IMR-90 (cell line): ENCODE measurements around the gene DMD. TPM values are rescaled to one million over a fixed set of nuclear protein-coding genes. Genes with fewer than 3 reads are reported as not detected.

Experiments
- ATAC-seq: fragments of 200-7000 bp; cut with Tn5 transposase; 2 replicates; pipeline ENCODE4 v1.9.1; 2020; ENCODE audit warnings: low read depth, mild to moderate bottlenecking, moderate library complexity
- BruUV-seq: library from RNA; stranded (reverse); fragments of 400-500 nt; replicated peaks from 2 replicates; lab custom pipeline; 2021; lab: Mats Ljungman, UMichigan
- CTCF ChIA-PET: fragments of 300-600 bp; formaldehyde crosslinking; extraction: SDS; loops from one replicate; lab custom pipeline; 2021; ENCODE audit warnings: antibody characterized with exemption; lab: Yijun Ruan, JAX
- POLR2A ChIA-PET: fragments of 300-600 bp; sonication (Branson Sonifier 250); formaldehyde crosslinking; loops from one replicate; lab custom pipeline; 2022; ENCODE audit warnings: antibody characterized with exemption; ENCODE audit not compliant: unreplicated experiment; lab: Charles Lee
- DNase-seq: peaks from one replicate; pipeline ENCODE4 v3.0.0; 2013
- H2AFZ ChIP-seq: replicated peaks from 2 replicates; pipeline ENCODE3; 2013; ENCODE audit warnings: low read length, mild to moderate bottlenecking; ENCODE audit not compliant: poor library complexity
- H2AK5ac ChIP-seq: 2 replicates; pipeline ENCODE4 v1.6.1; 2013; ENCODE audit warnings: low read depth, low read length, inconsistent platforms
- H2AK9ac ChIP-seq: replicated peaks from 2 replicates; pipeline ENCODE3; 2013; ENCODE audit warnings: mild to moderate bottlenecking, low read depth, low read length, moderate library complexity; ENCODE audit not compliant: poor library complexity
- H2BK120ac ChIP-seq: 2 replicates; pipeline ENCODE4 v1.6.1; 2013; ENCODE audit warnings: low read depth, low read length, inconsistent platforms
- H2BK15ac ChIP-seq: 3 replicates; pipeline ENCODE4 v1.6.1; 2013; ENCODE audit warnings: low read depth, low read length, inconsistent platforms
- H2BK20ac ChIP-seq: 2 replicates; pipeline ENCODE4 v1.6.1; 2013; ENCODE audit warnings: low read depth, mild to moderate bottlenecking, inconsistent platforms, low read length, moderate library complexity
- H2BK5ac ChIP-seq: 2 replicates; pipeline ENCODE4 v1.6.1; 2013; ENCODE audit warnings: mild to moderate bottlenecking, low read depth, low read length, inconsistent platforms; ENCODE audit not compliant: poor library complexity, severe bottlenecking
- H3K14ac ChIP-seq: replicated peaks from 2 replicates; pipeline ENCODE4 v1.6.1; 2013; ENCODE audit warnings: low read depth, low read length, inconsistent platforms
- H3K18ac ChIP-seq: 2 replicates; pipeline ENCODE4 v1.6.1; 2013; ENCODE audit warnings: low read depth, low read length, control low read depth
- H3K23ac ChIP-seq: 2 replicates; pipeline ENCODE4 v1.6.1; 2013; ENCODE audit warnings: low read depth, low read length, inconsistent platforms
- H3K27ac ChIP-seq: 2 replicates; pipeline ENCODE4 v1.5.1; 2013; ENCODE audit warnings: mild to moderate bottlenecking, control low read depth, low read length; ENCODE audit not compliant: insufficient read depth
- H3K27me3 ChIP-seq: 2 replicates; pipeline ENCODE4 v1.6.1; 2013; ENCODE audit warnings: low read length; ENCODE audit not compliant: control insufficient read depth, insufficient read depth
- H3K36me3 ChIP-seq: 2 replicates; pipeline ENCODE4 v1.6.1; 2013; ENCODE audit warnings: low read length, mixed read lengths; ENCODE audit not compliant: control insufficient read depth, insufficient read depth
- H3K4ac ChIP-seq: 2 replicates; pipeline ENCODE4 v1.6.1; 2013; ENCODE audit warnings: low read depth, low read length, inconsistent platforms
- H3K4me1 ChIP-seq: 2 replicates; pipeline ENCODE4 v1.6.1; 2013; ENCODE audit warnings: low read length, mixed read lengths; ENCODE audit not compliant: control insufficient read depth, insufficient read depth
- H3K4me2 ChIP-seq: 2 replicates; pipeline ENCODE4 v1.6.1; 2013; ENCODE audit warnings: low read depth, mild to moderate bottlenecking, control low read depth, low read length, moderate library complexity
- H3K4me3 ChIP-seq: 2 replicates; pipeline ENCODE4 v1.5.1; 2013; ENCODE audit warnings: low read depth, mild to moderate bottlenecking, control low read depth, low read length, moderate library complexity; ENCODE audit not compliant: insufficient read depth
- H3K56ac ChIP-seq: 2 replicates; pipeline ENCODE4 v1.6.1; 2013; ENCODE audit warnings: low read length, inconsistent platforms; ENCODE audit not compliant: insufficient read depth; ENCODE audit errors: extremely low read depth
- H3K79me1 ChIP-seq, 2 experiments: 2 replicates each; pipeline ENCODE4 v1.6.1; 2013; ENCODE audit warnings: low read length in 2 of 2, inconsistent platforms in 1 of 2, low read depth in 1 of 2
- H3K9ac ChIP-seq: 2 replicates; pipeline ENCODE4 v1.6.1; 2013; ENCODE audit warnings: low read depth, low read length, control low read depth
- H3K9me1 ChIP-seq: 2 replicates; pipeline ENCODE4 v1.6.1; 2013; ENCODE audit warnings: low read length, inconsistent platforms; ENCODE audit not compliant: insufficient read depth
- H3K9me3 ChIP-seq: 2 replicates; pipeline ENCODE4 v1.6.1; 2013; ENCODE audit warnings: low read length; ENCODE audit not compliant: control insufficient read depth, insufficient read depth
- H4K20me1 ChIP-seq: 2 replicates; pipeline ENCODE4 v1.6.1; 2013; ENCODE audit warnings: low read length, inconsistent platforms; ENCODE audit not compliant: insufficient read depth
- H4K5ac ChIP-seq: 2 replicates; pipeline ENCODE4 v1.6.1; 2013; ENCODE audit warnings: mild to moderate bottlenecking, low read depth, low read length, control low read depth
- H4K8ac ChIP-seq, 2 experiments: 2 replicates each; pipeline ENCODE4 v1.6.1; 2013; ENCODE audit warnings: low read depth in 2 of 2, low read length in 2 of 2, control low read depth in 1 of 2, inconsistent platforms in 1 of 2
- H4K91ac ChIP-seq: 2 replicates; pipeline ENCODE4 v1.6.1; 2013; ENCODE audit warnings: low read depth, low read length, inconsistent platforms; ENCODE audit not compliant: insufficient read depth
- BHLHE40 ChIP-seq: fragments of 150-350 bp; IDR thresholded peaks from 2 replicates; pipeline ENCODE4 v1.6.1; 2016; ENCODE audit warnings: mild to moderate bottlenecking, low read depth, low read length
- CEBPB ChIP-seq: IDR thresholded peaks from 2 replicates; pipeline ENCODE4 v1.6.1; 2012; ENCODE audit warnings: low read depth, low read length, improper control_type of control experiment
- CHD1 ChIP-seq: IDR thresholded peaks from 2 replicates; pipeline ENCODE4 v1.6.1; 2012; ENCODE audit warnings: low read depth, low read length, improper control_type of control experiment
- FOS ChIP-seq: fragments of 150-350 bp; IDR thresholded peaks from 2 replicates; pipeline ENCODE4 v1.6.1; 2016; ENCODE audit warnings: low read depth, low read length
- MAFK ChIP-seq: IDR thresholded peaks from 2 replicates; pipeline ENCODE4 v1.6.1; 2012; ENCODE audit warnings: low read depth, low read length, improper control_type of control experiment
- NFE2L2 ChIP-seq: fragments of 150-350 bp; IDR thresholded peaks from 2 replicates; pipeline ENCODE4 v1.6.1; 2016; ENCODE audit warnings: low read depth, mild to moderate bottlenecking, low read length
- POLR2A ChIP-seq: IDR thresholded peaks from 2 replicates; pipeline ENCODE4 v1.6.1; 2012; ENCODE audit warnings: mild to moderate bottlenecking, low read depth, low read length
- RAD21 ChIP-seq: IDR thresholded peaks from 2 replicates; pipeline ENCODE4 v1.6.1; 2012; ENCODE audit warnings: low read length, improper control_type of control experiment
- RFX5 ChIP-seq: IDR thresholded peaks from 2 replicates; pipeline ENCODE4 v1.8.0; 2012; ENCODE audit warnings: low read depth, mild to moderate bottlenecking, low read length, moderate library complexity
- SMC3 ChIP-seq: fragments of 150-350 bp; IDR thresholded peaks from 2 replicates; pipeline ENCODE4 v1.6.1; 2016; ENCODE audit warnings: low read depth, mild to moderate bottlenecking, antibody characterized with exemption, low read length, moderate library complexity
- WGBS, 2 experiments: methylation state at CpG; one replicate each; pipeline versions ENCODE4 v1.1.5 to v1.1.7; 2013; ENCODE audit warnings: missing lambda C conversion rate in 2 of 2; ENCODE audit not compliant: insufficient read length in 1 of 2; ENCODE audit errors: extremely low coverage in 2 of 2; 5-methylcytosine and 5-hydroxymethylcytosine counted together
- dilution Hi-C: fragments of 300-500 bp; cut with HindIII; formaldehyde crosslinking; loops from one replicate; pipeline ENCODE4 v1.14.3; 2018; ENCODE audit warnings: low sequenced_read_pairs; ENCODE audit not compliant: unreplicated experiment
- in situ Hi-C: fragments of 300-500 bp; cut with MboI; formaldehyde crosslinking; loops from 3 replicates; pipeline ENCODE4 v1.14.3; 2019; ENCODE audit warnings: low sequenced_read_pairs, inconsistent platforms, mixed read lengths
- intact Hi-C: fragments of 100-400 bp; cut with micrococcal nuclease; formaldehyde crosslinking; loops from 2 replicates; pipeline ENCODE4 v1.10.0; 2022
- polyA plus RNA-seq, 3 experiments: library from polyadenylated mRNA; depleted of rRNA; stranded (reverse); fragments of >200 nt; gene quantifications; 2 replicates each; pipeline ENCODE4 v1.2.3, GENCODE V29; 2012; ENCODE audit warnings: low replicate concordance in 1 of 3
- total RNA-seq: library from RNA; depleted of rRNA; stranded (reverse); fragments of >200 nt; gene quantifications from 2 replicates; pipeline ENCODE4 v1.2.3, GENCODE V29; 2012
- TF ChIP-seq, protein P1 (sequence below): fragments of 150-350 bp; IDR thresholded peaks from 2 replicates; pipeline ENCODE4 v1.6.1; 2017; ENCODE audit warnings: mild to moderate bottlenecking, antibody characterized with exemption, low read length, low read depth
- TF ChIP-seq, protein P2 (sequence below): conservative IDR thresholded peaks from 2 replicates; pipeline ENCODE4 v1.5.1; 2012; ENCODE audit warnings: mild to moderate bottlenecking, low read depth, low read length, improper control_type of control experiment

Gene DMD
- total and polyA plus RNA-seq, 2 of the 4 experiments (the other 2 are of a cell fraction) = 6.6 to 11.8 TPM

DNA sequence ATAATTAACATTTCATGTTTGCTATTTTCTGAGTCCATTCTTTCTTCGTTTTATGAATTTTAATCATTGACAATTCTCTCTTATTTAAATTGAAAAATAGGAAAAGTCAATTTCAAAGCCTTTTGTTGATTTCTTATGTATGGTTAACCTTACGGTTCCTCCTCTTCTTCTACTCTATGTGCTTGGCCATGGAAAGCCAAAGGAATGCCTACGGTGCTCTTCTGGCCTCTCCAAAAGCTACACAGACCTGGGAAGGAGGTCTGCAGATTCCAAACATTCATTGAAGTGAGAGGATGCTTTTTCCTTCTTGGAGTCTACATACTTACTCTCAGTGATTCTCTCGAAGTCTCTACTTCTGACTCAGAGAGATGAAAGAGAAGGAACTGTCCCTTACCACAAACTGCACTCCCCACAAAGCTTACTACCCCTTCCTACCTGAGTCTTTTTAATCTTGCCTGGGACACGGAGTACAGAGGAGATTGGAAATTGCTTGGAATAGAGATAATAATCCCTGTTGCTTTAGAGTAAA is 1276.4 kb downstream of the DMD start:
- Histone ChIP-seq H4K91ac (no peak overlapping the region), H3K4me3 (no peak overlapping the region), H2BK120ac (no peak overlapping the region), H3K14ac (no peak overlapping the region), H4K20me1 (no peaks in the 10 kb centered on the region), H3K9me1 (no peaks in the 10 kb centered on the region), H4K5ac (no peak overlapping the region), H2BK5ac (no peak overlapping the region), H4K8ac (no peak overlapping the region), H3K18ac (no peak overlapping the region), H3K79me1 (no peaks in the 10 kb centered on the region), H2AK9ac (no peak overlapping the region), H2AK5ac (no peak overlapping the region), H3K9ac (no peak overlapping the region), H3K4me1 (no peaks in the 10 kb centered on the region), H3K9me3 (no peaks in the 10 kb centered on the region), H3K27me3 (no peaks in the 10 kb centered on the region), H3K23ac (no peak overlapping the region), H3K36me3 (no peaks in the 10 kb centered on the region), H3K4me2 (no peak overlapping the region), H2BK15ac (no peak overlapping the region), H2AFZ (no peak overlapping the region), H3K27ac (no peak overlapping the region), H3K56ac (no peak overlapping the region), H2BK20ac (no peak overlapping the region), H3K4ac (no peak overlapping the region)
- WGBS, 2 experiments = no CpG with 5 or more reads among the region's 5 CpGs
- POLR2A ChIA-PET = no interaction called here
- no TSS peak for BruUV-seq
- TF ChIP-seq MAFK = no peak
- TF ChIP-seq FOS = no peak
- TF ChIP-seq RFX5 = no peak
- TF ChIP-seq CEBPB = no peak
- no peak for TF ChIP-seq POLR2A
- TF ChIP-seq, protein P1, sequence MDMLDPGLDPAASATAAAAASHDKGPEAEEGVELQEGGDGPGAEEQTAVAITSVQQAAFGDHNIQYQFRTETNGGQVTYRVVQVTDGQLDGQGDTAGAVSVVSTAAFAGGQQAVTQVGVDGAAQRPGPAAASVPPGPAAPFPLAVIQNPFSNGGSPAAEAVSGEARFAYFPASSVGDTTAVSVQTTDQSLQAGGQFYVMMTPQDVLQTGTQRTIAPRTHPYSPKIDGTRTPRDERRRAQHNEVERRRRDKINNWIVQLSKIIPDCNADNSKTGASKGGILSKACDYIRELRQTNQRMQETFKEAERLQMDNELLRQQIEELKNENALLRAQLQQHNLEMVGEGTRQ = no peak
- no peak for TF ChIP-seq NFE2L2
- no peak for TF ChIP-seq RAD21
- TF ChIP-seq BHLHE40 = no peak
- no peak for TF ChIP-seq CHD1
- TF ChIP-seq, protein P2, sequence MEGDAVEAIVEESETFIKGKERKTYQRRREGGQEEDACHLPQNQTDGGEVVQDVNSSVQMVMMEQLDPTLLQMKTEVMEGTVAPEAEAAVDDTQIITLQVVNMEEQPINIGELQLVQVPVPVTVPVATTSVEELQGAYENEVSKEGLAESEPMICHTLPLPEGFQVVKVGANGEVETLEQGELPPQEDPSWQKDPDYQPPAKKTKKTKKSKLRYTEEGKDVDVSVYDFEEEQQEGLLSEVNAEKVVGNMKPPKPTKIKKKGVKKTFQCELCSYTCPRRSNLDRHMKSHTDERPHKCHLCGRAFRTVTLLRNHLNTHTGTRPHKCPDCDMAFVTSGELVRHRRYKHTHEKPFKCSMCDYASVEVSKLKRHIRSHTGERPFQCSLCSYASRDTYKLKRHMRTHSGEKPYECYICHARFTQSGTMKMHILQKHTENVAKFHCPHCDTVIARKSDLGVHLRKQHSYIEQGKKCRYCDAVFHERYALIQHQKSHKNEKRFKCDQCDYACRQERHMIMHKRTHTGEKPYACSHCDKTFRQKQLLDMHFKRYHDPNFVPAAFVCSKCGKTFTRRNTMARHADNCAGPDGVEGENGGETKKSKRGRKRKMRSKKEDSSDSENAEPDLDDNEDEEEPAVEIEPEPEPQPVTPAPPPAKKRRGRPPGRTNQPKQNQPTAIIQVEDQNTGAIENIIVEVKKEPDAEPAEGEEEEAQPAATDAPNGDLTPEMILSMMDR = no peak
- TF ChIP-seq SMC3 = no peak
- ATAC-seq (no peak), DNase-seq (no peak)
- intact Hi-C loops = no loop called here
- dilution Hi-C loops = no loop called here
- in situ Hi-C loops = no loop called here
- CTCF ChIA-PET = no interaction called here
